Kidney epithelial cell (primary cell): ENCODE measurements around the gene PDE4B. TPM values are rescaled to one million over a fixed set of nuclear protein-coding genes. Genes with fewer than 3 reads are reported as not detected.
"Not testable (repeated sequence)": the region's sequence is repeated elsewhere in the genome, so short reads cannot be mapped to it uniquely, and the experiment has no call there.

Experiments
- DNase-seq: peaks from one replicate; pipeline ENCODE4 v3.0.0-alpha.2; 2010; ENCODE audit warnings: low read depth
- H3K27me3 ChIP-seq: 2 replicates; pipeline ENCODE4 v1.6.0; 2011; ENCODE audit warnings: low read length; ENCODE audit not compliant: control insufficient read depth, insufficient read depth
- H3K36me3 ChIP-seq: 2 replicates; pipeline ENCODE4 v1.5.1; 2011; ENCODE audit warnings: low read length; ENCODE audit not compliant: control insufficient read depth, insufficient read depth
- H3K4me3 ChIP-seq: 2 replicates; pipeline ENCODE4 v1.5.1; 2011; ENCODE audit warnings: low read depth, mild to moderate bottlenecking, control low read depth, low read length
- total RNA-seq: library from RNA; depleted of rRNA; stranded (reverse); fragments of >200 nt; gene quantifications from 2 replicates; pipeline ENCODE4 v1.2.3, GENCODE V29; 2015
- TF ChIP-seq, protein P1 (sequence below): IDR thresholded peaks from 2 replicates; pipeline ENCODE4 v1.5.1; 2011; ENCODE audit warnings: mild to moderate bottlenecking, moderate library complexity, low read length, control low read depth, inconsistent platforms; ENCODE audit not compliant: insufficient read depth, poor library complexity, severe bottlenecking

PDE4B gene
- total RNA-seq, 1 donor from 2014 or later, result 0.33 TPM

DNA sequence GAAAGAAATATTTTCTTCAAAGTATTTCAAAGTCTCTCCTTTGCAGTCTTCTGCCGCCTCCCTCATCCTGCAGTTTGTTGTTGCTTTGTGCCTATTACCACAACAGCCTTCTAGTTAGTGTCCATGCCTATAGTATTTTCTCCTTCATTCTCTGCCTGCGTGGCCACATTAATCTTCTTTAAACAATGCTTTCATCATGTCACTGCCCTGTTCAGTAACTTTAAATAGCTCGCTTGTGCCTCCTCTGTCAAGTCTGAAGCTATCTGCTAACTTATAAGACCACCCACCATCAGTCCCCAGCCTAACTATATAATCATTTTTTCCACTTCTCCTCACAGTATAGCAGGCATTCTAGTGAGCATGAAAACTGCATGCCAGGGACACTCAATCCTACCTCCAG, 290.3 kb downstream of the PDE4B start:
- no peak for DNase-seq
- TF ChIP-seq, protein P1, sequence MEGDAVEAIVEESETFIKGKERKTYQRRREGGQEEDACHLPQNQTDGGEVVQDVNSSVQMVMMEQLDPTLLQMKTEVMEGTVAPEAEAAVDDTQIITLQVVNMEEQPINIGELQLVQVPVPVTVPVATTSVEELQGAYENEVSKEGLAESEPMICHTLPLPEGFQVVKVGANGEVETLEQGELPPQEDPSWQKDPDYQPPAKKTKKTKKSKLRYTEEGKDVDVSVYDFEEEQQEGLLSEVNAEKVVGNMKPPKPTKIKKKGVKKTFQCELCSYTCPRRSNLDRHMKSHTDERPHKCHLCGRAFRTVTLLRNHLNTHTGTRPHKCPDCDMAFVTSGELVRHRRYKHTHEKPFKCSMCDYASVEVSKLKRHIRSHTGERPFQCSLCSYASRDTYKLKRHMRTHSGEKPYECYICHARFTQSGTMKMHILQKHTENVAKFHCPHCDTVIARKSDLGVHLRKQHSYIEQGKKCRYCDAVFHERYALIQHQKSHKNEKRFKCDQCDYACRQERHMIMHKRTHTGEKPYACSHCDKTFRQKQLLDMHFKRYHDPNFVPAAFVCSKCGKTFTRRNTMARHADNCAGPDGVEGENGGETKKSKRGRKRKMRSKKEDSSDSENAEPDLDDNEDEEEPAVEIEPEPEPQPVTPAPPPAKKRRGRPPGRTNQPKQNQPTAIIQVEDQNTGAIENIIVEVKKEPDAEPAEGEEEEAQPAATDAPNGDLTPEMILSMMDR, result no peak
- H3K36me3 ChIP-seq, result no peaks in the 10 kb centered on the region
- no peak overlapping the region for H3K4me3 ChIP-seq
- H3K27me3 ChIP-seq, result no peaks in the 10 kb centered on the region

GRCh38 chr1:66084442-66084841, 291.7 kb downstream of the PDE4B start:
- TF ChIP-seq, protein P1, result no peak
- no peak overlapping the region for H3K4me3 ChIP-seq
- H3K27me3 ChIP-seq, result no peaks in the 10 kb centered on the region
- no peaks in the 10 kb centered on the region for H3K36me3 ChIP-seq
- DNase-seq, result no peak

DNA sequence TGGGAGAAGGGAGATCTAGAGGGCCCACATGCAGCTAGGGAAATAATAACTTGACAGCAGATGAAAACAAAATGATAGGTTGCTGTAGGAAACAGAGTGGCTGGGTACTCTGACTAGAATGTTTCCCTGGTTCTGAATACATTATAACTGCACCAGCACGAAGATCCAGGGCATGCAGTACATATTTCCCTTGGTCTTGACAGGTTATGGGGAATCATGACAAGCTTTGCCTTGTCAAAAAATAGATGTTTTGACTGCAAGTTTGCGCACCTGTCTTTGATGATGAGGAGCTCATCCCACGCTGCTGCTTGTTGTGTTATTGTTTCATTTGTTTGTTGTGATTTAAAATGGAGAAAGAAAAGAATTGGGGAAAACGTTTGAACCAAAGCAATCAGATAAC, 292.9 kb downstream of the PDE4B start:
- no peak for DNase-seq
- Histone ChIP-seq H3K27me3 (no peaks in the 10 kb centered on the region), H3K36me3 (no peaks in the 10 kb centered on the region), H3K4me3 (no peak overlapping the region)
- TF ChIP-seq, protein P1, result no peak

DNA sequence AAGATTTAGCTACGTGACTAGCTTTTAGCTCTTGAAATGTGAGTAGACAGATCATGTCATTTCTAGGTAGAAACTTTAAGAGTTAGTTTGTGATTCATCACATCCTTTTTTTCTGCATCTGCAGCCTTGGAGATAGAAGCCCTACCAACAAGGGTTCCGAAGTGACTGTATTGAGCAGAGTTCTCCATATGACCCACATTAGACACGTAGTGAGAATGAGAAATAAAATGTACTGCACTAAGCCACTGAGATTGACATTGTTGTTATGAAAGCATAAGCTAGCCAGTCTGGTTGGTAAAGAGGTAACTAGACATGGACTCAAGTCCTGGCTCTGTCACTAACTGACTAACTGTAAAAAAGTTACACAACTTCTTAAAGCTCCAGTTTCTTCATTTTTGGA, 296.1 kb downstream of the PDE4B start:
- H3K36me3 ChIP-seq, result no peaks in the 10 kb centered on the region
- DNase-seq, result no peak
- H3K27me3 ChIP-seq, result no peaks in the 10 kb centered on the region
- no peak overlapping the region for H3K4me3 ChIP-seq
- TF ChIP-seq, protein P1, result no peak

DNA sequence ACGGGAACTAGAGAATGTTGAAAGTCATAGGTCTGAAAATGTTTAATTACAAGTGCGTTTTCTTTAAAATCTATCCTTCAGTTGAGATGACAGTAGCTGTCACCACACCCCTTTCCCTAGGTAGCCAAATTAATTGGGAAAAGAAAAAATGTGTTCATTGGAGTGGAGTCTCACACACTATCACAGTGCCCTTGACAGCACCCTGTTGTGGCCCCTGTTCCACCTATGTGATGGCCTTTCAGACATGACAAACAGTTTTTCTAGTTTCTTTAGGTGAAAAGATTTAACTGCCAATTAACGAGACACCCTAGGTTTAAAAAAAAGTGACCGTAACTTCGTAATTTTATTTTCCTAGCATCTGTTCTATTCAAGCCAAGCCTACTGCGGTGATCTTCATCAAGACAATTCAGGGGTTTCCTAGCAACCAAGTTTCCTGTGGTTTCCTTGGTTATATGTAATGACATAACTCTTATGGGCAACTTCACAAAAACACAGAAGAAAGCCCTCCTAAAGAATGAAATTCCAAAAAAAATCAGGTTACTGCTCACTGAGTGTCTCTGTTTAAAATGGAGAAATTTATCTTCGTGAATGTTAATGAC, 298.3 kb downstream of the PDE4B start:
- Histone ChIP-seq H3K27me3 (no peaks in the 10 kb centered on the region), H3K4me3 (no peak overlapping the region), H3K36me3 (no peaks in the 10 kb centered on the region)
- TF ChIP-seq, protein P1, result no peak
- DNase-seq, result no peak

DNA sequence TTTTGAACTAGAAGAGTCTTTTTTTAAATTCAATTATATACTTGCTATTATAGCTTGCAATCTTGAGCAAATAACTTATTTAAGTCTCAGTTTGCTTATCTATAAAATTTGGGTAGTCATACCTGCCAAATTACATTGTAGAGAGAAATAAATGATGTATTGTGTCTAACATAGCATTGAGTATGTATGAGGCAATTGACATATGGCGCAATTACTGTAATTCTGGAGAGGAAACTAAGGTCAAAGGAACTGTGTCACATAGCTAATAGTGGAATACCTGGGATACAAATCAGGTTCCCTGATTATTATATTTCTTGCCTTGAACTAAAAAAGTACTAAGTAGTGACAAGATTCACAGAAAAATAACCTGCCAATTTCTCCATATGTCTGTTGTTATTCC, 302.5 kb downstream of the PDE4B start:
- TF ChIP-seq, protein P1, result no peak
- no peak for DNase-seq
- no peak overlapping the region for H3K4me3 ChIP-seq
- H3K36me3 ChIP-seq, result no peaks in the 10 kb centered on the region
- no peaks in the 10 kb centered on the region for H3K27me3 ChIP-seq

DNA sequence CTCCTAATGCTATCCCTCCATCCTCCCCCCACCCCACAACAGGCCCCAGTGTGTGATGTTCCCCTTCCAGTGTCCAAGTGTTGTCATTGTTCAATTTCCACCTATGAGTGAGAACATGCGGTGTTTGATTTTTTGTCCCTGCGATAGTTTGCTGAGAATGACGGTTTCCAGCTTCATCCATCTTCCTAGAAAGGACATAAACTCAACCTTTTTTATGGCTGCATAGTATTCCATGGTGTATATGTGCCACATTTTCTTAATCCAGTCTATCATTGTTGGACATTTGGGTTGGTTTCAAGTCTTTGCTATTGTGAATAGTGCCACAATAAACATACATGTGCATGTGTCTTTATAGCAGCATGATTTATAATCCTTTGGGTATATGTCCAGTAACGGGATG, 308.3 kb downstream of the PDE4B start:
- not testable (repeated sequence) for H3K27me3 ChIP-seq, H3K36me3 ChIP-seq, DNase-seq, H3K4me3 ChIP-seq

GRCh38 chr1:66104076-66104475, 311.4 kb downstream of the PDE4B start:
- not testable (repeated sequence) for H3K36me3 ChIP-seq, H3K4me3 ChIP-seq, DNase-seq, H3K27me3 ChIP-seq
